ENCODE results near the gene CCN6.

The CCN6 gene

GRCh38 chr6:112118034-112118433, 64.1 kb downstream of the CCN6 start:
- no peaks in the 10 kb centered on the region for H3K4me1 ChIP-seq (ENCODE audit: control insufficient read depth in 1 of 2, insufficient read depth in 1 of 2, low read depth in 1 of 2, low read length in 1 of 2)
- TF ChIP-seq, protein P1, sequence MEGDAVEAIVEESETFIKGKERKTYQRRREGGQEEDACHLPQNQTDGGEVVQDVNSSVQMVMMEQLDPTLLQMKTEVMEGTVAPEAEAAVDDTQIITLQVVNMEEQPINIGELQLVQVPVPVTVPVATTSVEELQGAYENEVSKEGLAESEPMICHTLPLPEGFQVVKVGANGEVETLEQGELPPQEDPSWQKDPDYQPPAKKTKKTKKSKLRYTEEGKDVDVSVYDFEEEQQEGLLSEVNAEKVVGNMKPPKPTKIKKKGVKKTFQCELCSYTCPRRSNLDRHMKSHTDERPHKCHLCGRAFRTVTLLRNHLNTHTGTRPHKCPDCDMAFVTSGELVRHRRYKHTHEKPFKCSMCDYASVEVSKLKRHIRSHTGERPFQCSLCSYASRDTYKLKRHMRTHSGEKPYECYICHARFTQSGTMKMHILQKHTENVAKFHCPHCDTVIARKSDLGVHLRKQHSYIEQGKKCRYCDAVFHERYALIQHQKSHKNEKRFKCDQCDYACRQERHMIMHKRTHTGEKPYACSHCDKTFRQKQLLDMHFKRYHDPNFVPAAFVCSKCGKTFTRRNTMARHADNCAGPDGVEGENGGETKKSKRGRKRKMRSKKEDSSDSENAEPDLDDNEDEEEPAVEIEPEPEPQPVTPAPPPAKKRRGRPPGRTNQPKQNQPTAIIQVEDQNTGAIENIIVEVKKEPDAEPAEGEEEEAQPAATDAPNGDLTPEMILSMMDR (IDR thresholded peaks at IDR 0.05): no peak
- H3K4me3 ChIP-seq (ENCODE audit: low read depth in 1 of 2, low read length in 1 of 2): no peak overlapping the region
- H3K27me3 ChIP-seq: no peaks in the 10 kb centered on the region
- no peaks in the 10 kb centered on the region for H3K36me3 ChIP-seq
- no peaks in the 10 kb centered on the region for H3K9me3 ChIP-seq
- H3K27ac ChIP-seq: no peak overlapping the region

Data from neutrophil (primary cell).